ENCODE results near the gene BCR. TPM values are rescaled to one million over a fixed set of nuclear protein-coding genes. Genes with fewer than 3 reads are reported as not detected.

The BCR gene
- total and polyA plus RNA-seq, 2 of the 8 experiments (the other 6 are each of a cell fraction or from before 2014, with no cell fraction given): 66.7 to 130 TPM

DNA sequence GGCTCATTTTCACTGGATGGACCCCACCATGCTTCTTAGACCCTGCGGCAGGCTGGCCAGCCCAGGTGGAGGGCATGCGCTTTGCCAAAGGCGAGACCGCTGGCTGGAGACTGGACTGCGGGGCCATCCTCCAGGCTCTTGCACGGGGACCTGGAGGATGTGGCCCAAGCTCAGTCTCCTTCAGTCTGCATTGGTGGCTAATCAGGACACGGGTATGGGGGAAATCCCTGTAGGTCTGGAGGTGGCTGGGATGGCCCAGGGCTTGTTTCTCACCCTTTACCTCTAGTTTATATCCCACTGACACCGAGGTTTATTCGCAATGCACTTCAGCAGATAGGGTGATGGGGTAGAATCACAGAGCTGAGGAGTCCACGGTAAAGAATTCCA is 45.0 kb downstream of the BCR start (continued):
- TF ChIP-seq SP2 (IDR thresholded peaks at IDR 0.05; ENCODE audit: low read length): no peak
- no peak for TF ChIP-seq ATF2 (IDR thresholded peaks at IDR 0.05; ENCODE audit: low read length)
- TF ChIP-seq RBBP5 (IDR thresholded peaks at IDR 0.05; ENCODE audit: borderline replicate concordance, low read depth, low read length): no peak
- no peak for TF ChIP-seq BRCA1 (IDR thresholded peaks at IDR 0.05; ENCODE audit: low read depth, low read length)

Measured in H1 (cell line).